Posterior cingulate gyrus (tissue), 11 donors: ENCODE results near the gene CEP131.

Experiments
- DNase-seq, 10 donors: peaks; one replicate each; pipeline versions ENCODE4 v3.0.0 to v3.0.0-alpha.2; 2020 to 2021; ENCODE audit warnings: mixed read lengths in 3 of 10
- intact Hi-C: fragments of 100-400 bp; cut with DNase I; formaldehyde crosslinking; loops from one replicate; pipeline ENCODE4 v1.15.1; 2023

Gene CEP131

DNA sequence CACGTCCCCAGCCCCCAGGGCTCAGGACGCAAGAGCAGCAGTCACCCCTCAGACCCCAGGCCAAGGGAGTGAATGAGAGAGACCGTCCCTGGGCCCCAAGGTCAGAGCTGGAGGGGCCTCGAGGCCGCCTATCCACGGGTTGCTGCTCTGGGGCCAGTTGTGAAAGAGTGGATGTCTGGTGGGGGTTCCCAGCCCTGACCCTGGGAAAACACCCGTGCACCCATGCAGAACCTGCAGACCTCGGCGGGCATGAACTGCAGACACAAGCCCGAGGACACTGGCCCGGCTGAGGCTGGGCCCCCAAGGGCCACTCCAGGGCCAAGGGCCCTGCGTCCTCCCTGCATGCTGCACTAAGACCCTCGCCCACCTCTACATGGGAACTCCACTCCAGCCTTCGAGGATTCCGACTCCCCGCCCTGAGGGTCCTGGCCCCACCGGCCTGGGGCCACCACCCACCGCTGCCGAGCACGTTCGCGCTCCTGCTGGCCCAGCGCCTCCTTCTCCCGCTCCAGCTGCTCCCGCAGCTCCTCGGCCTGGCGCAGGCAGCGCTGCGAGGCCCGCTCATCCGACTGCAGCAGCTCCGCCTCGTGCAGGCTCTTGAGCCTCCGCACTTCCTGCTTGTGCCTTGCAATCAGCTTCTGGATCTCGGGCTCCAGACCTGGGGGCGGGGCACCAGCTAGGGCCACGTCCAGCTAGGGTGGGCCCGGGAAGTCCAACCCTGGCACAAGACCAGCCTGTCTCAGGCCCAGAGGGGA, 29.1 kb downstream of the CEP131 start:
- intact Hi-C loops: no loop called here
- peak in 1 of 10 donors; percentile 84 for DNase-seq

DNA sequence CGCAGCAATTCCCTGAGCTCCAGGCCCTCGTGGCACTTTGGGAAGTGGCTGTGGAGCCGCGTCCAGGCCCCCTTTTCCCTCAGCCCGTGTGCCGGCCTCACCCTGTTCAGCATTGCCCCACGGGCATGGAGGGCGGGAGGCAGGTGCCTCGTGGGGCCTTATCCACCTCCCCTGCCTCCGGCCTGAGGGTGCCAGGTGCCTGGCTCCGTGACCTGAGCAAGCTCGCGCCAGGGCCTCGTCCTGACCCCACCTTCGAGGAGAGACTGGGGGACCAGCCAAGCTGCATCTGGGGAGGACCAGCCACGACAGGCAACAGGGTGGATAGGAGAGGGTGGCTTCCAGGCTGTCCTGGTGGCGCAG, 29.7 kb downstream of the CEP131 start:
- peak in 1 of 10 donors; percentile 75 for DNase-seq

DNA sequence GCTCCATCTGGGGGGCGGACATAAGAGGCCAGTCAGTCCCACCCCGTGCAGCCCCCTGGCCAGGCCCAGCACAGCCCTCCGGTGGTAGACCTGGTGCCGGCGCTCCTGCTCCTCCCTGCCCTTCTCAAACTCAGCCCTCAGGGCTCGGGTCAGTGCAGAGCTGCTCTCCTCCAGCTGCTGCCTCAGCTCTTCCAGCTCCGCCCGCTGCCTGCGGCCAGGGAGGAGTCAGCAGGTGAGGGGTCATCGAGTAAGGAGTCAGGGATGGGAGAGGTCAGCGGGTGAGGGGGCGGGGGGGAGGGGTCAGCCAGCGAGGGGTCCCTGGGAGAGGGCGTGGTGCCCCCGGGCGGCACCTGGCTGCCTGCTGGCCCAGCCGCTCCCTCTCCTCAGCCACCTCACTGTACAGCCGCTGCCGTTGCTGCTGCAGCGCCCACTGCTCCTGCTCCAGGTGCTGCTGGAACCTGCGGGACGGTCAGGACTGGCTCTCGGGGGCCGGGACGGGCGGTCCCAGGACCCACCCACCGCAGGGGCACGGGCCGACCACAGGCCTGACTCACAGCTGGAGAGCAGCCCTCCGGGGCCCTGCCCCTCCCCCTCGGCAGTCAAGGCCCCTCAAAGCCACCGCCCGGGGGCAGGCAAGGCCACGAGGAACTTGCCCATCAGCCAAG, 30.2 kb downstream of the CEP131 start:
- peak in 1 of 10 donors; percentile 69 for DNase-seq
- intact Hi-C loops: no loop called here

More for the DNA sequence above, 29.7 kb downstream of the CEP131 start:
- intact Hi-C loops: no loop called here

DNA sequence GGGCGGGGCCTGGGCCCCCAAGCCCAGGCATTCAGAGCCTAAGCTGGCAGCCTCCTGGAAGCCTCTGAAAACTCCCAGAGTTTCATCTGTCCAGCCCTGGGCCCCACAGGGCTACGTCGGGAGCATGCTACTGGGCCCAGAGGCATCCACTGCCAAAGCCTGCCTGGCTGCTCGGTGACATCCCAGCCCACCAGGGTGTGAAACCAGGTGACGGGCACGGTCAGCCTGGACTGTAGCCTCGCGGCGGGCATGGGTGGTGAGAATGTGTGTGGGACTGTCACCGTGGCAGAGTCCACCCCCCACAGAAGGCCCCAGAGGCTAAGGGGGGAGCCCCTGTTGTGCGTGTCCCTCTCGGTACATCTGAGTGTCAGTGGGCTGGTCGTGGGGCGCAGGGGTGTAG, 31.1 kb downstream of the CEP131 start:
- DNase-seq: peak in 1 of 10 donors; percentile 81
- intact Hi-C loops: no loop called here

DNA sequence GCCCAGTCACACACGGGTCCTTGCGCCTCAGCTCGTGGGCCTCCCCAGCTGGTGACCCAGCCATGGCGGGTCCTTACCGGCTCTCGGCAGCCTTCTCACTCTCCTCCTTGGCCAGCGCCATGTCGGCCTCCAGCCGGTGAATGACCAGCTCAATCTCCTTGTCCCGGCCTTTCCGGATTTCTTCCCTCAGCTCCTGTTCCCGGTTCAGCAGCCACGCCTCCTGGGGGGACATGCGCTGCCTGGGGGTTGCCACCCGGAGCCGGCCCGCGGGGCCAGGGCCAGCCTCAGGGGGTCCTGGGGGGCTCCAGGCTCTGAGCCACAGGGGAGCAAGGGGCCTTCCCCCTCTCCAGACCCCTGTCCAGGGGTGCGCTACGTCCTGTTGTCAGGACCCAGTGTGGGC, 31.6 kb downstream of the CEP131 start:
- peak in 1 of 10 donors; percentile 72 for DNase-seq
- intact Hi-C loops: no loop called here

DNA sequence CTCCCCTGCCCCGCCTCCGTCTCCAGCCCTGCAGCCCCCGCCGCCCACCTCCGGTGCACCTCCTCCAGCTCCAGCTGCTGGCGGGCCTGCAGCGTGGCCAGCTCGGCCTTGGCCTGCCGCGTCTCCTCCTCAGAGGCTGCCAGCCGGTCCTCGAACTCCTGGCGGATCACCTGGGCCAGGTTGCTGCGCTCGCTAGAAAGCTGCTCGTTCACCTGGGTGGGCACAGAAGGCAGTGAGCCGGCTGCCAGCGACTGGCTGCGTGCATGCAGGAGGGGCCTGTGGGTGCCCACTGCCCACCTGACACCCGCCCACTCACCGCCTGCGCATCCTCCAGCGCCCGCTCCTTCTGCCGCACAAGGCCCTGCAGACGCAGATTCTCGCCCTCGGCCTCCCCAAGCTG, 32.2 kb downstream of the CEP131 start:
- DNase-seq: peak in 1 of 10 donors; percentile 86
- intact Hi-C loops: no loop called here

DNA sequence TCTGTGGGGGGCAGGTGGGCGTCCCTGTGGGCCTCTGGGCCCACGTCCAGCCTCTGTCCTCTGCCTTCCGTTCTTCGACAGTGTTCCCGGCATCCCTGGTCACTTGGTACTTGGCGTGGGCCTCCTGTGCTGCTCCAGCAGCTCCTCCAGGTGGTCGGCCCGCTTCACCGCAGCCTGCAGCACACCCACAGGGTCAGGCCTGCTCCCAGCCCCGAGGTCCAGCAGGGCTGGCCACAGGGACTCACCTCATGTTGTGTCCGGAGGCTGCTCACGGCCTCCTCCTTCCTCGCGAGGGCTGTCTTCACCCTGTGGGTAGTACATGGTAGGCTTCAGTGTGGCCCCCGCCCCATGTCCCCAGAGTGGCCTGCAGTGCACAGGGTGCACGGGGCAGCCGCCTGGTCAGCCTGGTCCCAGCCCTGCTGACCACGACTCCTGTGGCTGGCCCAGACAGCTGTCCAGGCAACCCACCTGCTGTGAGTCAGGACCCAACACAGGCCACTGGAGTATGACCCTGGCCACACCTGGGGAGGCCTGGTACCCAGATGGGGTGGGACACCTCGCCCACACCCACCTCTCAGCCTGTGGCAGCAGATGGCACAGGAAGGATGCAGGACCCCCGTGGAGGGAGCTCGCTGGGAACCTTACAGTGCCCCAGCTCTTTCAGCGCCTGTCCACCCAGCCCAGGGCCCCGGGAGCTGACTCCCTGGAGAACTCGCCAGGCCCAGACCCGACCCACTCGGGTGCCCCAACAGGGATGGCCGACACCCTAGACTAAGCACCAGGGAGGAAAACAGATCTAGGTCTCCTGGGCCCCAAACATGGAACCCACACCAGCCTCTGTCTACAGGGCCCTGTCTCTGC, 32.9 kb downstream of the CEP131 start:
- peak in 6 of 10 donors; percentile 34 to 93 (median 40) for DNase-seq
- intact Hi-C loops: loop anchor here (1.0 kb wide), 1 partner anchor 48 kb away; no protein-coding TSS in a partner anchor

DNA sequence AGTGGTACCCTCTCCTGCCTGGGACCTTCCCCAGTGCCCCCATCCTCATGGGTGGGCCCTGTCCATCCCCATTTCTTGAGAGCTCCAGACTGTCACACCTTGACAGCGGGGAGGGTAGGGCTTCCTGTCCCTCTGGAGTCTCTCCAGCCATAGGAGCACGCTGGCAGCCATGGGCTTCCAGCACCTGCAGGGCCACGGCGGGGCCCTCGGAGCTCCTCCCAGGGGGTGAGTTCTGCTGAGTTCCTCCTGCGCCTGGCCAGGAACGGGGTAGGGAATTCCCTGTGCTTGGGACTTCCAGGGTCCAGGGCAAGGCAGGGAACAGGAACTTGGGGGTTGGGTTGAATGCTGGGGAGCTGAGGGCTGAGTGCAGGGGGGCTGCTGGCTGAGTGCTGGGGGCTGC, 33.7 kb downstream of the CEP131 start:
- intact Hi-C loops: loop anchor here (1.0 kb wide), 1 partner anchor 47 kb away; no protein-coding TSS in a partner anchor
- no peak for DNase-seq

DNA sequence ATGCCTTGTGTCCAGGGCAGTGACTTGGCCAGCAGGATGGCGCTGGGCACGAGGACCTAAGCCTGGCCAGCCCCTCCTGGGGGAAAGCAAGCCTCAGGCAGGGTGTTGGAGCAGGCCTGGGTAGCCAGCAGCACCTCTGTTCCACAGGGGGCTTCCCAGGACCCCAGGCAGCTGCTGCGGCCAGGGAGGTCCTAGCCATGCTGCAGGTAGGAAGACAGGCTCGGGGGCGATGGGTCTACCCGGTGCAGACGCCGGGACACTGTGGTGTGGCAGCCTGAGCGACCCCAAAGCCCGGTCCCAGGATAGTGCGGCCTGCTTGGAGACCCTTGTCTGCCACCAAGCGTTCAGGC, 34.3 kb downstream of the CEP131 start:
- intact Hi-C loops: no loop called here

DNA sequence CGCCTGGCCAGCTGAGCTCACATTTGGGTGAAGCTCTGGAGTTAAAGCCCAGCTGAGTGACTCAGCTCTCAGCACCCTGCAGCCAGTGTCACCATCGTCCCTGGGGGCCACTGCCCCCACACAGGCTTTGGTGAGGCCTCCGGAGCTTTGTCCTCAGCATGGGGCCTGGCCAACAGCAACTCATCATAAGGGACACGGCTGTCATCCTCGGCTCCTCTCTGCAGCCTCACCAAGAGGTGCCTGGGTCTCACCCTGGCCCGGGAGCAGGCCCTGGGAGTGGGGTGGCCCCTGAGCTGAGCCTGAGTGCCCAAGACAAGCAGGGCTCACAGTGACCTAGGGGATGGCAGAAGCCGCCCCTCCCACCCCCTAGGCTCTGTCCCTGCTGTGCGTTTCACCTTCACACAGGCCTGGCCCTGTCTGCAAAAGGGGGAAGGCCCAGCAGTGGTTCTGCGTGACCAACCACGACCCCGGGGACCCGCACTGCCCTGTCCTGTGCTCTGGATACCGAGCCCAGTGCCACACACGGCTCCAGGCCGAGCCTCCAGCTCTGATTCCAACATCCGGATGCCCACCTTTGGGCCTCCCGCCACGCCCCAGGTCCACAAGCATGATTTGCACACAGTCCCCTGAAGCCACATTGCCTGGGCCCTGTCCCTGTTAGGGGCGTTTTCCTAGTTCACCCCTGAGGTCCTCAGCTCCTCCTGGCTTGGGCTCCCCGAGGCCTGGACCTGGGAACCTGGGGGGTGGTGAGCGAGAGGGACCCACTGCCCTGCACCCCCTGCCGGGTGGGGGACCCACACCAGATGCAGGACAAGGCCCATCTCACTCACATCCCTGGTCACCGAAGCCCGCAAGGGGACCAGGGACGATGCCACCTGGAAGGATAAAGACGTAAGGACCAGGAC, 34.9 kb downstream of the CEP131 start:
- DNase-seq: peak in 1 of 10 donors; percentile 78
- intact Hi-C loops: no loop called here

More for the DNA sequence above, 34.3 kb downstream of the CEP131 start:
- peak in 1 of 10 donors; percentile 77 for DNase-seq

DNA sequence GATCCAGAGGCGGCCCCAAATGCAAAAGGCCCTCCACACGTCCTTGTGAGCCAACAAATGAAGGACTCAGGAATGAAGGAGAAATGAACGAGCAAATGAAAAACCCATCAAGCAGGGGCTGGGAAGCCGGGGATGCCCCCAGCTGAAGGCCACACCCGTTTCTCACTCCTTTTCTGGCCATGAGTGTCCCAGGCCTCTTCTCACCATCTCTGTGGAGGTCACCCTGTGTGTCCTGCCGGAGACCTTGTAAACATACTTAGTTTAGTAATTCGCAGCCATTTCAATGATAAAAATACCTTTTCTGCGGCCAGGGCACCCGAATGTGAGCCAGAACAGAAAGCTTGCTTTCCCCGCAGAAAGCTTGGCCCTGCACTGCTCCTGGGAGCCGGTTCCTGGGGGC, 35.6 kb downstream of the CEP131 start:
- intact Hi-C loops: no loop called here

DNA sequence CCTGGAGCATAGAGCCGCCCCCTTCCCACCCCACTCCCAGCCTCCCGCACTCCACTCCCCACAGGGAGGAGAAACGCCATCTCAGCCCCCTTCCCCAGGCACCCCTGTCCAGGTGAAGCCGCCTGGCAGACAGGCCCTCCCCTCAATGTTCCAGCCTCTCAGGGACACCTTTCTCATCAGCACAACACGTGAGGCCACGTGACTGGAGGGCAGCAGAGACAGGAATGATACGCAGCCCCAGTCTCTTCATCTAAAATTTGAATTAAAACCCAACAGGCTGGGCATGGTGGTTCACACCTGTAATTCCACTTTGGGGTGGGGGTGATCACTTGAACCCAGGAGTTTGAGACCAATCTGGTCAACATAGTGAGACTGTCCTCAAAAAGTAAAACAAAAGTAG, 36.6 kb downstream of the CEP131 start:
- intact Hi-C loops: no loop called here
- peak in 1 of 10 donors; percentile 45 for DNase-seq

More for the DNA sequence above, 35.6 kb downstream of the CEP131 start:
- DNase-seq: peak in 1 of 10 donors; percentile 38

DNA sequence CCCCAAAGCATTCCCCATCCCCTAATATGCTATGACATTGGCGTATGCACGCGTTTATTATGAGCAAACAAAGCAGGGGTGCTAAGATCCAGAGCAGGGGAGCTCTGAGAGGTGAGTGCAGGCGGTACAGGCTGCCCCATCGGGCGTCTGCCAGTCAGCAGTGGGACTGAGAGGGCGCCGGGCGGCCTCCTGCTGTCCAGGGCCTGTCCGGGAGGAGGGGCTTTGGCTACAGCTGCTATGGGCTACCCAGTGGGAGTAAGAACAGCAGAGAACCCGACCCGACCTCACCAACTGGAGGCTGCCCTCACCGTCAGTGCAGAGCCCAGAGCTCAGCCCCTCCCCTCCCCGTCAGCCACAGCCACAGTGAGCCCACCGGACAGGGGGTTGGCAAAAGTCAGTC, 38.2 kb downstream of the CEP131 start:
- DNase-seq: peak in 1 of 10 donors; percentile 61
- intact Hi-C loops: no loop called here

DNA sequence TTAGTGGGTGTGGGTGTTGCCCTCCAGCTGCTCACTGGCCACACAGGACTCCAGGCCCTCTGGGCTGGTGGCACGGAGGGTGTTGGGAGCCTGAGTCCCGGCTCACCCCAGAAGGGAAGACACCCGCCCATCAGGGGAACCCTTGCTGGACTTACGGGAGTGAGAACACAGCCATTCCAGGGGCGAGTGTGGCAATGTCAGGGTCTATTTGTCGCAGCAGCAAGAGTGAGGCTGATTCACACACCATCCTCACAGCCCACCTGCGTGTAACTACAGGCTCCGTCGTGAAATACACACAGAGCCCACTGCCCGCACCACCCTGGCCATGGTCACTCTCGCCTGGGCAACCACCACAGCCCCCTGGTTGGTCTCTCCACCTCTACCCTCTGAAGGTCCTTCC, 39.0 kb downstream of the CEP131 start:
- intact Hi-C loops: no loop called here
- peak in 1 of 10 donors; percentile 75 for DNase-seq

DNA sequence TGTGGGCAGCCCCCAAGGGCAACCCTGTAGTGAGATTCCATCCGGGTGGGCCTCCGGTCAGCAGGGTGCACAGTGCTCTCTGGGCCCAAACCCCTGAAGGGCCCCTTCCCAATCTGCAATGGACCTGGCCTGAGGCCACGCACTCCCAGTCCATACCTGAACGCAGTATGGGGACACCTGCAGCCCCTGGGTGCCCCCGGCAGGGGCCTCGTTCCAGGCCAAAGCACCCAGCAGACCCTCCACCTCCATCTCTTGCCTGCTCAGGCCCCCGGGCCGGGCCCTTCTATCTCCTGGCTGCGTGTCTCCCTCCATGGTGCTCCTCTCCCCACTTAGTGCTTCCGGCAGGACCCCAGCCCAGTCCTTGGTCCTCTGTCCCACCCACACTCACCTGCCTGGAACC, 39.4 kb downstream of the CEP131 start:
- intact Hi-C loops: no loop called here
- DNase-seq: no peak

DNA sequence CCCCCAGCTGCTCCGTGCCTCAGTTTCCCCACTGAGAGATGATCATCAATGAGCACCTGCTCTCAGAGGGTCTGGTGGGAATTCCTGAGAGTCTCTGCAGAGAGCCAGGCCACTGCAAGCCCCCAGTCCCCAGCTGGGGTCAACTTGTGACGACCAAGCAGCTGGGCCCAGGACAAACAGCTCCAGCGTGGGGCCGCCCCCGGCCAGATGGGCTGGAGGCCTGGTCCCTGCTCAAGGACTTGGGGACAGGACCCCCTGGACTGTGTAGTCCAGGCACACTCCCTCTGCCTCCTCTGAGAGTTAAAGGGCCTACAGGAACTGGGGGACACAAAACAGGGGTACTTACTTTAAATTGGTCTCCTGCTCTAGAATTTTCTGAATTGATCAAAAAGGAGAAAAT, 40.2 kb downstream of the CEP131 start:
- intact Hi-C loops: no loop called here
- peak in 1 of 10 donors; percentile 67 for DNase-seq

DNA sequence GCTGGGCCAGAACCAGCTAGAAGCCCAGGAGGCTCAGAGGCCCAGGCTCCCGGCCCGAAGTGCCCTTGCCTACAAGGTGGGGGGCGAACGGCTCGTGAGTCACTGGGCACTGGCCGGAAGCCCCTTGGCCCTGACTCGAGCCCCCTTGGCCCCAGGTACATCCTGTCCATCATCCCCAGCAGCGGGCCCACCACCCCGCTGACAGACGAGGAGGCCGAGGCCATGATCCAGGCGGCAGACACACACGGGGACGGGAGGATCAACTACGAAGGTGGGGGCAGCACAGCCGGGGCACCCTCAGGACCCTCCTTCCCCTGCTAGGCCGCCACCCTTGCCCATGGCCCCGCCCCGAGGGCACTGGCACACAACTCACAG, 41.0 kb downstream of the CEP131 start:
- no peak for DNase-seq
- intact Hi-C loops: no loop called here

DNA sequence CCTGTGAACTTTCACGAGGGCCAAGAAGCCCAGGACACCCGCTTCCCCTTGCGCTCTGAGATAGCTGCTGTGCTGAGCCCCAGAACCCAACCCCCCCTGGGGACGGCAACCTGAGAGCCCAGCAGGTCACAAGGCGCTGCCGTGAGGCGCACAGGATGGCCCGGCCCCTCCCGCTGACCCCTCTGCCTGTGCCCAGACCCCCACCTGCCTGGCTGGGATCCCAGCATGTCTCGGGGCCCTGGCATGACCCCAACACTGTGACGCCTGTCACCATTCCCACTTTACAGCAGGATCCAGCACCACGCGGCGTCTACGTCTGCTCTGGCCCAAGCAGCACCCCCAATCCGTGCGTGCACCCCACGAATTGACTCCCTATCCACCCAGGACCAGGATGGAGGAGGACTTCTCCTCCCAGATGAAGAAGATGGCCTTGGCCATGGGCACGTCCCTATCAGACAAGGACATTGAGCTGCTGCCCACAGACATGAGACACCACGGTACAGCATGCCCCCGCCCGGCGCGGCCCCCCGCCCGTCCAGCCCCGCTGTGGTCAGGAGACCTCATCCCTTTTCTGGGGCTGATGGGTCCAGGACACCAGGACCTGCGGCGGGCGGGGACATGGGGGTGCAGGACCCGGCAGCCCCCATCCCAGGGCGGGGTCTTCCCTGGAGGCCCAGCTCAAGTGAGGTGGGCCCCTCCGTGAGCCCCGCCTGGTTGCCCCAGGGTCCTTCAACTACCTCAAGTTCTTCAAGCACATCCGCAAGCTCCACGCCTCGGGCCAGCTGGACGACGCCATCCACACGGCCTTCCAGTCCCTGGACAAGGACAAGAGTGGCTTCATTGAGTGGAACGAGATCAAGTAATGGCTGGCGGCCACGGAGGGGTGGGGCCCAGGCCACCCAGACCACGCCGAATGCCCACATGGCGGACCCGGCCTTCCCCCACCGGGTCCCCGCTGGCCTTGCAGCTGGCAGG, 41.6 kb downstream of the CEP131 start:
- DNase-seq: peak in 1 of 10 donors; percentile 87
- intact Hi-C loops: no loop called here

DNA sequence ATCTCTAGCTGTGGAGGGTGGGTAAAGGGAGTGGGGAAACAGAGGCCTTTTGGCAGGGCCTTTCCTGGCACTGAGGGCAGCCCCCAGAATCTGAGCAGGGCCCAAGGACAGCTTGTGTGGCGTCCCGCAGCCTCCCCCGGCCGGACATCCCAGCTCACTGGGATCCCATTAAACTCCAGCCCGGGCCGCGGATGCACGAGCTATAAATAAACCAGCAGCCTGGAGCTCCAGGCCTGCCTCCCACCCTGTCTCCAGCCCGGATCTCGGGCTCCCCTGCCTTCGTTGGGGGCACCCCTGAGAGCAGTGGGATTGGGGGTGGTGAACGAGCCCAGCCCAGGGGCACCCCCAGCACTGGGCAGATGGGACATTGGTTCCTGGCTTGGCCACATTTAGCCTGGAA, 42.9 kb downstream of the CEP131 start:
- intact Hi-C loops: no loop called here
- peak in 1 of 10 donors; percentile 67 for DNase-seq
